HL-60/S4 treated with phorbol 12-myristate 13-acetate at 8.2 ng/mL for 4 days and 3 days (cell line): Measurements from ENCODE around the gene TAL2.
"Not testable (repeated sequence)": the region's sequence is repeated elsewhere in the genome, so short reads cannot be mapped to it uniquely, and the experiment has no call there.

Experiments used
- in situ Hi-C: fragments of 300-500 bp; cut with MboI; formaldehyde crosslinking; loops from 2 replicates; pipeline ENCODE4 v1.15.0; 2022; ENCODE audit warnings: low sequenced_read_pairs

Gene TAL2

DNA sequence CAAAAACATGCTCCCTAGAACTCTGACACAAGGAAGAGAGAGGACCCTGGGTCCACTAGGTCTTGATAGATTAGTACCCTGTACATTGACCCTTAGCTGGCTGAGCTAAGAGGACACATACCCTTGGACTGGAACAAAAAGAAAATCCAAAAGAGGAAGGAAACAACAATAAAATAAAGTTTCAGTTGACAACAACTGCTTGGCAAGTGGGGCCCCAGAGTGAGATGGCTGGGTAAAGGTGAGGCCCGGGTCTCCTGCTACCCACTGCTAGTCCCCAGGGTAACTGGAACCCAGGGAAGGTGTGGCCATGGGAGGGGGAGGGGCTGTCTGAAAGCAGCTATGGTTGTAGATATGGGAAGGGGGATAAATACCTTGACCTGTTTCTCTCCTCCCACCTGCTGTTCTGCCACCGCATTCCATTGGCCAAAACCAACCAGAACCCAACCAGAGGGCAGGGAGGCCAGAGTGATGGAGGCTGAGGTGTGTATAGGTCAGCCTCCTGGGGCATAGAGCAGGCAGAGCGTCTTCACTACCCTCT lies 11.7 kb downstream of the TAL2 start:
- in situ Hi-C loops: no loop called here

DNA sequence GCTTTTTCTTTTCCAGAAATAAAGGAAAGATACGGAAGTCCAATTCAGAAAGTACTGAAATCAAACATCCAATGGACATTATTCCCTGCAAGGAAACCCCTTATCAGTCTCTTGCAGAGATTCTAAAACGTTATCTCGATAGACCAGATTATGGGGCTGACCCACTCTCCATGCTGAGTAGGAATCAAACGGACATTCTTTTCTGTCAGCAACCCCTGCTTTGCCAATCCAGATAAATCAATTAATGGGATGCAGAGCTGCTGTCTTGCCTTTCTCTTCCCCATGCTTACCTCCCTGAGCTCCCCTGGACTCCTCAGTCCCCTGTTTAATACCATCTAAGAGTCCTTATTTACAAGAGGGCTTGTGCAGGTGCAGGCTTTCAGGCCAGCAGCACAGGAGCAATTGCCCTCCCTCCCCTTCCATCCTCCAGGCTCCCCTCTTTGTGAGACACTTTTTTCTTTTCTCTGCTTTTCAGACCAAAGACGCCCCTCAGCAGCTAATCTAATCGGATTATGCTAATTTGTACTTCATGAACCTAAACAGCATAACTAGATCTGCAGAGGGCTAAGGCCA lies 14.2 kb downstream of the TAL2 start:
- in situ Hi-C loops: no loop called here

DNA sequence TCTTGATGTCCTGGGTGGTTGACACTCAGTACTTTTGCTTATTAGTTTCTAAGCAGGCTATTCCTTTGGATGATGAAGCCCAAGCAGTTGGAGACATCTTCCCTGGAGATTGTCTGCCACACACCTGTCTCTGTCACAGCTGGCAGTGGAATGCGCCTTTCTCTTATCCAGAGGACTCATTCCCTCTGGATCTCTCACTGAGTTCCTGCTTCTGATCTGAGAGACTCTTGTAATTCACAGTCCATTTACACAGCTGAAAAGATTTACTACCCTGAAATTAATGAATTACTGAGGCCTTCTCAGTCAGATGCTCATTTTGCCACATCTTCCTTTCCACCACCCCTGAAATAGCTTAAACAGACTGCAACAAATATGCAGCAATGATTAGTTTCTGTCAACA lies 15.9 kb downstream of the TAL2 start:
- in situ Hi-C loops: no loop called here

DNA sequence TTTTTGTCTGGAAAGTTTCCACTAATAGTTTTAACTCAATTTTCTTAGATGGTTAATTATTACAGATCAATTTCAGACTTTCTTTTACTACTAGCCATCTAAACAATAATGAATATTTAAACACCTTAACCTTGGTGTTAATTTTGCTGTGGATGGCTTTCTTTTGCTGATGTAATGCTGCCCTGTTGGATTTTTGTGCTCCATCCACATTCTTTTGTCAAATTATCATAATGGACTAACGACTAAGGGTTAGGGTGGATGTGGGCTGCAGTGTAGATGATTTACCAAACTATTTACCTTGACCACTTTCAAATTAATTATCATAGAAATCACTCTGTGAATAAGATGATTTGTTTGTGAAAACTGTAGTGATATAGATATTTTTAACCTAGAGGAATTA lies 16.5 kb downstream of the TAL2 start:
- in situ Hi-C loops: no loop called here

DNA sequence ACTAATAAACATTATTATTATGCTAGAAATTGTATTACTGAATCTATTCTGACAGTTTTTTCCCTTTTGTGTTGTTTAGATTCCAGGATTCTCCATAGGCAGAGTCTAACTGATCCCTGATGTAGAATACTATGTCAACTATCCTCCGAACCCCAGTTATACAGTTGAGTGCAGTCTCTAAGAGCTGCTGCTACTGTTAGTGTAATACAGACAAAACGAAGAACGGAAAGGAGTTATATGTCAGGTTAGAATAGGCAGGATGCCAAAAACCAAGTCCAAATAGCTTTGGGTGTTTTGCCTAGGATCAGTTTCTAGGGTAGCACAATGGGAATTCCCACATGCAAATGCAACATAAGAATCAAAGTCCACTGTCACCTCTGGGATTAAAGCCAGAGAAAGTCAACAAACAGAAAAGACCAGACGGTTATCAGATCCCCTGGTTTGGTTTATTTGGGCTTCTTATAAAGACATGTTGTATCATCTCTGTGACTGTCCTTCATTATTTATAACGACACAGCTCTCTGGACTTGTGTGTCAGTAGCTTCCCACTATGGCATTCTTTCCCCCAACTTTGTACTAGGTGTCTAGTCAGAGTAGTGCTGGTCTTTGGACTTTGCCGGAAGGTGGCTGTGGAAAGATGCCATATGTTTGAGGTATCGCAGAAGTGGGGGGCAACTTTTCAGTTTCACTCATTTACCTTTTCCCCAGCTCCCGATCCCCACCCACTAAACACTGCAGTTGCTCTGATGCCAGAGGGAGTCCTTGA lies 17.2 kb downstream of the TAL2 start:
- in situ Hi-C loops: no loop called here

DNA sequence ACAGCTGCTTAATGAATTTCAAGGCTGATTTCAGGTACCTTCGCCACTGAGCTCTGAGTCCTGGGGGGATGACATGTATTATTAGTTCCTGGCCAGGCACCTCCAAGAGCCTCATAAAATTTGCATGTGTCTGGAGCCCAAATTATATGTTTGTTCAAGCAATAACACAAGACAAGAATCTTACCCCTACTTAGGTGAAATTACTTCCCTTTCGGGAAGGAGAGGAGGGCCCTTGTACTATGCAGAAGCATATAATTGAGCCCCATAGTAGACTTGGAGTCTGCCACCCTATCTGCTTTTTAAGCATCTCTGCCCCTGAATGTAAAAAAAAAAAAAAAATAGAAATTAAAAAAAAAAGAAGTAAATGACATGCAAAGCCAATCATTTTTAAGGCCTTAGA lies 19.1 kb downstream of the TAL2 start:
- in situ Hi-C loops: no loop called here

DNA sequence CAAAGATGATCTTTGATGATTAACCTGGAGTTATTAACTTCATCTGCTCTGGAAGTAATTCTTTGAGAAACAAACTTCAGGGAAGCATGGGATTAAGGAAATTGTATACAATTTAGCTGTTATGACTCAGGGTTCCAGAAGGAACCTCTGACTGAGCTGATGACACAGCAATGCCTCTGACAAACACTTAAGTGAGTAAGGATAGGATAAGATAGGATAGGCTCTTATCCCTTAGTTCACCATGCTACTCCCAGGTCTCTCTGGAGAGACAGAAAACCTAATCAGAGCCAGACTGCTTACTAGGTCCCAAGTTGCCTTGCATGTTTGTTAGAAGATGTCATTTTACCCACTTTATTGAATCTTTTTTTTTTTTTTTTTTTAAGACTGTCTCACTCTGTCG lies 19.5 kb downstream of the TAL2 start:
- in situ Hi-C loops: no loop called here

DNA sequence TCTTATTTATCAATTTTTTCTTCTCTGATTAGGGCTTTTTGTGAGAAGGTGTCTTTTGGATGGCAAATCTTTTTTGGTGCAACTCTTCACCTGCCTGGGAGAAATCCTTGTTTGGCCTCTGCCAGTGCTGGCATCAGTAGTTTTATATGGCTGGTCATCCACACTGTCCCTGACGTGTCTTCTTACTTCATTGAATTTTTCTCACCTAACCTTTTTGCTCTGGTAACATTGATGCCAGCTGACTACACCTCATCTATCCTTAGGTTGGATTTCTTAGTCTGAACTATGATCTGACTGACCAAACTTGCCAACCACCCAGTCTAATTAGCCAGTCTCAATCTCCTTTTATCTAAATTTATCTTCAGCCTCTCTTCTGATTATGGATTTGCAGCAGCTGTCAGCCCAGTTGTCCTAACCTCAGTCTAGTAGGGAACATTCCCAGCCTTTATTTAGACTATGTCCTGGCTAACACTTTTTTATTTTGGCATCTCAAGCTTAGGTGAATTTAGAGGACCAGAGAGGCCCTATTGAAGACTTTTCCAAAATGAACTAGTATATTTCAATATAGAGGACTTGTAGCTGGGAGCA lies 21.5 kb downstream of the TAL2 start:
- in situ Hi-C loops: no loop called here

DNA sequence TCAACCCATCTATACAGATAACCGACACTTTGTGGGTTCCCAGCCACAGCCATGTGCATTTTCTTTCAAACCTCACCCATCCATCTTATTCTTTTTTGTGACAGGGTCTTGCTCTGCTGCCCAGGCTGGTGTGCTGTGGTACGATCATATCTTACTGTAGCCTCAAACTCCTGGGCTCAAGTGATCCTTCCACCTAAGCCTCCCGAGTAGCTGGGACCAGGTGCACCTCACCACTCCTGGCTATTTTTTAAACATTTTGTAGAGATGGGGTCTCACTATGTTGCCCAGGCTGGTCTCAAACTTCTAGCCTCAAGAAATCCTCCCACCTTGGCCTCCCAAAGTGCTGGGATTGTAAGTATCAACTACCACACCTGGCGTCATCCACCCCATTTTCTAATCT lies 24.7 kb downstream of the TAL2 start:
- in situ Hi-C loops: no loop called here

DNA sequence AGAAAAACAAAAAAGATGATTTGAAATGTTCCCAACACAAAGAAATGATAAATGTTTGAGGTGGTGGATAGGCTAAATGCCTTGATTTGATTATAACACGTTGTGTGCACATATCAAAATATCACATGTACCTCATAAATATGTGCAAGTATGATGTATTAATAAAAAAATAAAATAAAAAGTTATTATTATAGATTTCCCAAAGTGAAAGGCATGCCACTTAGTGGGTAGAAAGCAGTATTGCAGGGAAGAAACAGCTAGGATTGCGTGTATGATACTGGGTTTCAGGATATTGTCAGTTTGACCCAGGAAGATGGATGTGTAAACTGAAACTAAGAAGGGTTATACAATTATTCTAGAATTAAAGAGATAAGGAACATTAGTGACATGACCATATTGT lies 28.5 kb downstream of the TAL2 start:
- in situ Hi-C loops: no loop called here

DNA sequence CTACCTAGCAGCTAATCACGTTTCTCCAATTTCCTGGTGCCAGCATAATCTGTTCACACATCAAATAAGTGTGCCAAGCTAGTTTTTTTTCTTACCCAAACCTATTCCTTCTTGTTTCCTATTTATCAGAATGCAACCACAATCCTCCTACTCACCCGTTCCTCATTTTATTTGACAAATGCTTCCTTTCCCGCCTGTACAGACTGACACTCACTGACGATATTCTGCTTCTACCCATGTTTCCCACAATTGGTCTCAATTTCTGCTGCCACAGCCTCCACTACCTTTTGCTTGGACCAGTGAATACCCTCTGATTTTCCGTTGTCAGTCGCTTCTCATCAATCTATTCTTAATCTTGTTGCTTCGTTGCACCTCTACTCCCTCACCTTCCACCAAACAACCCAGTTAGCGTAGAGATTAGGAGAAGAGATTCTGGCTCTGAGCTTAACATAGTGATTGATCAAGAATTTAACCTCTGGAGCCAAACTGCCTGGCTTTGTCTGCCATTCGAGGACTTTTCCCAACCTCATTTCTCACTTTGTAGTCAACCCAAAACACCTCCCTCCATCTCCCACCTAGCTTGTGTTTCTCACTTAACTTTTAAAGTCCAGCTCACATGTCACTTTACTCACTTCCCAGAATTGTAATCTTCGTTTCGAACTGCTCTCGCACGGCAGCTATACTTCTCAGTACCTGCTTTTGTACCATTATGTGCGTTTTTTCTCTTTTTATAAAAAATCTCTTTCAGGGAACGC lies 31.4 kb downstream of the TAL2 start:
- in situ Hi-C loops: no loop called here

DNA sequence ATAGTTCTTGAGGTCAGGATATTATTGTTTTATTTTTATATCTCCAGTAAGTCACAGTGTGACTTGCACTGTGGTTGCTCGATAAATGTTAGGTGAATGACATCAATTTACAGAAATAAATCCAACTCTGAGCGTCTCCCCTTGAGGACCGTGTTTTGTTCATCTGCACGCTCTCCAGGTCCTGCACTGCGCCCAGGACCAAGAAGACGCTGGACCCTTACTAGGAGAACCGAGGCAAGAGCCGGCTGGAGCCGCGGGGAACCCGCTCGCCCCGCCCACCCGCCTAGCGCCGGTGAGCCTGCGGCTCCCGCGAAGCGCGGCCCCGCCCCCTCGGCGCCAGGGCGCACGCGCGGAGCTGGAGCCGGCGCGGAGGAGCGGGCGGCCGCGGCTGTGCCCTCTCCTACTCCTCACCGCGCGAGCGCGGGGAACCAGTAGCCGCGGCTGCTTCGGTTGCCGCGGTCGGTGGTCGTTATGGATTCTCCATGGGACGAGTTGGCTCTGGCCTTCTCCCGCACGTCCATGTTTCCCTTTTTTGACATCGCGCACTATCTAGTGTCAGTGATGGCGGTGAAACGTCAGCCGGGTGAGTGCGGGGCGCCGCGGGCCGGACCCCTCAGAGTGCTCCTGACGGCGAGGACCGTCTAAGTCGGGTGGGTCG lies 32.1 kb downstream of the TAL2 start, which contains the start of gene TMEM38B:
TSS of gene TMEM38B (plus strand) at position 352 of the 658 bp plus-strand sequence. CDS start at position 472, 120 bp downstream.
- in situ Hi-C loops: no loop called here

DNA sequence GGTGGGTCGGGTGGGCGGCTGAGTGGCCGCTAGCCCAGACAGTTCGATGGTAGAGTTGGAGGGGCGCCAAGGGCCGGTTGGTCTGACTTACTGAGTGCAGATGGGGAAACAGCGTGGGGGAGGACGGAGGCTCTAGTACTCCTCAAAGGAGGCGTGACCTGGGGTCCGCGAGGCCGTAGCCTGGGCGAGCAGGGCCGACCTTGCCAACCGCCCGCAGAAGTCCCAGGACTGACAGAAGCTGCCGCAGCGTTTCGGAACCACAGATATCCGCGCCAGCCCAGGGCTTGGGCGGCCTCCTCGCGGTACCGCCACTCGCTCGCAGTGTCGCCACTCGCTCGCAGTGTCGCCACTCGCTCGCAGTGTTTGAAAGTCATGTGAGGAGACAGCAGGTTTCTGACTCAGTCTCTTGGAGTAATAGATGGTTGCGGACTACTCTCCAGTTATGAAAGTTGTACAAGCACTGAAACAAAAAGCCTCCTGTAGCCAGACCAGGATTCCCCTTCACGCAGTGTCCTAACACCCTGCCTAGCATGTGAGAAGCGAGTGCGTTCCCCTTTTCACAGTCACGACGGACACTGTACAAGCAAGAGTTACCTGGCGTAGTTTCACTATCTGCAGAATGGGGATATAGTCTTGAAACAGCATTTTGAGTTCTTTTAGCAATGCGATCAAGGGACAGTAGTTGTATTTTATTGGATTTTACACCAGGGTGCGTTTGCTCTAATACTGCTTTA lies 32.8 kb downstream of the TAL2 start:
- in situ Hi-C loops: no loop called here

DNA sequence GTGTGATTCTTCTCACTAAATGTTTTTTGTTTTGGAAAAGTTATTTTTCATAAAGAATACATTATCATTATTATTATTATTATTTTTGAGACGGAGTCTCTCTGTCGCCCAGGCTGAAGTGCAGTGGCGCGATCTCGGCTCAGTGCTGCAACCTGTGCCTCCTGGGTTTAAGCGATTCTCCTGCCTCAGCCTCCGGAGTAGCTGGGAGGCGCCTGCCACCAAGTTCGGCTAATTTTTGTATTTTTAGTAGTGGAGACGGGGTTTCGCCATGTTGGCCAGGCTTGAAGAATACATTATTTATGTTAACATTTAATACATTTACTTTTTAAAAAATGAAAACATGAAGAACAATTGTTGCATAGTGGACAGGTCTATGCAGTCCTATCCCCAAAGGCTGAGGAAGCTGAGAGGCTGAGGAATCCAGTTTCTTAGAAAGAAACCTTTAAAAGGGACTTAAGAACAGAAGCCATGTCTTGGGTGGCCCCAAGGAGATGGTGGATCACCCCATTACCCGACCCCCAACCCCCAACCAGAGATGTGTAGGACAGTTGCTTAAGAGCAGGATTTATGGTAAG lies 34.0 kb downstream of the TAL2 start:
- in situ Hi-C loops: no loop called here

DNA sequence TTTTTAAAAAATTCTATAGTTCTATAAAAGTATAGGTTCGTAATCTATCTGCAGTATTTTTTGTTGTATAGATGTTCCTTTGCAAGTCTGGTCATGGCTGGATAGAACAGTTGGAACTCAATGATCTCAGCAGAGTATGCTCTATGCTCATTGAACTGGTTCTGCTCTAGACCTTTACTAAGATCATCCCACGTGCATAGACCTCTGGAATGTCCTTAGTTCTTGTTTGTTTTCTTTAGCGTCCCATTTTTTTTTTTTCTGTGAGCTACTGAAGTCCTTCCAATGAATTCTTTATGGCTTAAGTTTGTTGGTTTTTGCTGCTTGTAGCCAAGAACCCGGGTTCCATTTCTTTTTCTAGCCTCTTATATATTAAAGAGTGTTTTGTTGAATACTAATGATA lies 35.6 kb downstream of the TAL2 start:
- in situ Hi-C loops: no loop called here

DNA sequence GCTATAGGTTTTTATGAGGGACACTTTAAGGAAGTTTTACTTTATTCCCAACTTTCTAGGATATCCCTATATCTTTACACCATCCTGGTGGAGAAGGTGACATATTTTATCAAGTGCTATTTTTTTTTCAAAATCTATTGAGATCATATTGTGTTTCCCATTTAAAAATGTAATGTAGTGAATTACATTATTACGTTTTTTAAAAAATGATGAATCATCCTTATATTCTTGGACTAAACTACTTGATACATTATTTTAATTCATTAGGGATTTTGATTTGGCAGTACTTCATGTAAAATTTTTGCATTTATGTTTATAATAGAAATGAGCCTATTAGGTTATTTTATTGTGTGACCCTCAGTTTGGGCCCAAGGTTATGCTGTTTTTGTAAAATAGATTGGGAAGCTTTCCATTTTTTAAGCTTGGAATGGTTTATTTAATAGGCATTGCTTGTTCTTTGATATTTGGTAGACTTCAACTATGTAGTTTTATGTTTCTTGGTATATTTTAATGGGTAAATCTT lies 36.2 kb downstream of the TAL2 start:
- in situ Hi-C loops: no loop called here

DNA sequence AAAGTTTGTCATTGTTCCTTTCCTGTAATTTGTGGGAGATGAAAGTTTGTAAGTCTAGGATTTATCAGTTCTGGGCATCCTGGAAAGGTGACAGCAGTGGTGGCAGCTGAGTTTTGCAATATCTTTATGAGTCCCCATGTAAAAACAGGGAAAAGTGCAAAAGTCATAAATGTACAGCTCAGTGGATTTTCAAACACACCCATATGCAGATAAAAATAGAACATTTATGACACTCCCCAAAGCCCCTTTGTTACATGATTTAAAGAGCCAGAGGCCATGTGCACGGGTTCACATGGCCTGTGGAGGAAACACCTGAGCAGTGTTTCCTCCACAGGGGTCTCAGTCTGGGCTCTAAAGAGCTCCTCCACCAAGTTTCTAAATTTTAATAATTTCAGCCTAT lies 38.4 kb downstream of the TAL2 start:
- in situ Hi-C loops: no loop called here

DNA sequence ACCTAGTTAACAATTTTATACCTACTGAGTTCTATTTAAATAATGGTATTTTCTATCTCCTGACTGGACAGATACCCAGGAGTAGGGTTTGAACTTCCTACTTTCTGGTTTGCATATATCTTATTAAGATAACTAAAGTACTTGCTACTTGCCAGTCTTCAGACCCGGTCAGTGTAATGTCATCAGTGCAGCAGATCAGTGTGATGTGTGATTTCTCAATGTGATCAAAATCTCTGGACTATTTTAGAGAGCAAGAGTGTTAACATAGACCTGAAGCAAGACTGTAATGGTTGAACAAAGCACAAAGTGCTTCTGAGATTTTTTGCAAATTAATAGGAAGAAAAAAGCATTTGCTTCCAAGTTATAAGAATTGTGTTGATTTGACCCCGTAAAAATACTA lies 38.9 kb downstream of the TAL2 start:
- in situ Hi-C loops: no loop called here

DNA sequence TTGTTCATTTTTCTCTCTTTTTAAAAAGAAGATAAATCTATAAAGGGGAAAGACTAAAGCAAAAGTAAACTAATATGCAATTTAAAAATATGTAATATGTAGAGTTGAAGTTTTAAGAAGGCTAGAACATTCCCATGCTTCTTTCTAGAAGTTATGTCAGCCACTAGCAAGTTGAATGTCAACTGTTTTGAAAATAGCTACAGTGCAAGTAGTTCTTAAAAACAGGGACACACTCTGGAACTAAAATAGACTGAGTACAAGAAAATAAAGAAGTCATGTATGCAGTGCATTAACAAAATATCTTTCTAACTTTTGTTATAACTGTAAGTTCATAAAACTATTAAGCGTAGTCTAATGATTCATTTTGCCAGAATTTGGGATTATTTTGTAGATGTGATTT lies 40.0 kb downstream of the TAL2 start:
- in situ Hi-C loops: no loop called here

DNA sequence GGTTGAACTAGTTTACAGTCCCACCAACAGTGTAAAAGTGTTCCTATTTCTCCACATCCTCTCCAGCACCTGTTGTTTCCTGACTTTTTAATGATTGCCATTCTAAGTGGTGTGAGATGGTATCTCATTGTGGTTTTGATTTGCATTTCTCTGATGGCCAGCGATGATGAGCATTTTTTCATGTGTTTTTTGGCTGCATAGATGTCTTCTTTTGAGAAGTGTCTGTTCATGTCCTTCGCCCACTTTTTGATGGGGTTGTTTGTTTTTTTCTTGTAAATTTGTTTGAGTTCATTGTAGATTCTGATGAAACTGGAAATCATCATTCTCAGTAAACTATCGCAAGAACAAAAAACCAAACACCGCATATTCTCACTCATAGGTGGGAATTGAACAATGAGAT lies 41.4 kb downstream of the TAL2 start:
- in situ Hi-C loops: not testable (repeated sequence)
